Endothelial cell of umbilical vein (primary cell): Measurements from ENCODE around the gene POU6F1. TPM values are rescaled to one million over a fixed set of nuclear protein-coding genes. Genes with fewer than 3 reads are reported as not detected.

Source experiments
- BruUV-seq: library from RNA; stranded (reverse); fragments of 400-500 nt; replicated peaks from 2 replicates; lab custom pipeline; 2021; lab: Mats Ljungman, UMichigan
- CTCF ChIA-PET: fragments of 300-600, 350-600 bp; sonication (Branson Sonifier 250); formaldehyde crosslinking; loops from one replicate; lab custom pipeline; 2021; ENCODE audit warnings: antibody characterized with exemption, inconsistent platforms; lab: Charles Lee
- POLR2A ChIA-PET: fragments of 300-600, 350-600 bp; sonication (Branson Sonifier 250); formaldehyde crosslinking; loops from one replicate; lab custom pipeline; 2021; ENCODE audit warnings: antibody characterized with exemption, inconsistent platforms; lab: Charles Lee
- DNase-seq: peaks from one replicate; pipeline ENCODE4 v3.0.0-alpha.2; 2011; ENCODE audit warnings: low read depth, low spot score
- FAIRE-seq: peaks from 2 replicates; lab custom pipeline; 2011; peaks lifted over from hg19 to GRCh38; lab: Jason Lieb, UNC
- H2AFZ ChIP-seq: 2 replicates; pipeline ENCODE4 v1.6.0; 2012; ENCODE audit warnings: low read depth, low read length, control low read depth, inconsistent platforms
- H3K27ac ChIP-seq: 2 replicates; pipeline ENCODE4 v1.5.1; 2011; ENCODE audit warnings: low read depth, mild to moderate bottlenecking, control low read depth, low read length, moderate library complexity; ENCODE audit not compliant: insufficient read depth
- H3K27me3 ChIP-seq, 2 experiments: 2 replicates each; pipeline versions ENCODE4 v1.6.0 to v1.6.1; 2011; ENCODE audit warnings: low read length in 2 of 2, mixed read lengths in 1 of 2; ENCODE audit not compliant: control insufficient read depth in 2 of 2, insufficient read depth in 2 of 2
- H3K36me3 ChIP-seq, 2 experiments: 2 replicates in 1 of 2; 3 replicates in 1 of 2; pipeline ENCODE4 v1.5.1; 2011; ENCODE audit warnings: low read length in 2 of 2, mild to moderate bottlenecking in 1 of 2, moderate library complexity in 1 of 2; ENCODE audit not compliant: control insufficient read depth in 2 of 2, insufficient read depth in 2 of 2; ENCODE audit errors: extremely low read depth in 1 of 2
- H3K4me1 ChIP-seq: 3 replicates; pipeline ENCODE4 v1.5.1; 2011; ENCODE audit warnings: mild to moderate bottlenecking, low read length; ENCODE audit not compliant: control insufficient read depth, insufficient read depth; ENCODE audit errors: extremely low read depth
- H3K4me2 ChIP-seq: 2 replicates; pipeline ENCODE4 v1.6.1; 2011; ENCODE audit warnings: low read length, control low read depth, mixed read lengths; ENCODE audit not compliant: insufficient read depth
- H3K4me3 ChIP-seq, 3 experiments: fragments of 200-600 bp in 1 of 3; sonication (generic), shearing (Covaris generic) in 1 of 3; replicated peaks in 1 of 3; 2 replicates each; pipeline ENCODE4 v1.5.1; 2011 to 2016; ENCODE audit warnings: control low read depth in 3 of 3, low read length in 3 of 3, mild to moderate bottlenecking in 2 of 3, inconsistent platforms in 1 of 3, low read depth in 1 of 3, moderate library complexity in 1 of 3; ENCODE audit not compliant: insufficient read depth in 1 of 3
- H3K79me2 ChIP-seq: 2 replicates; pipeline ENCODE4 v1.6.0; 2012; ENCODE audit warnings: low read length, inconsistent platforms; ENCODE audit not compliant: control insufficient read depth, insufficient read depth
- H3K9ac ChIP-seq: replicated peaks from 2 replicates; pipeline ENCODE3; 2011; ENCODE audit warnings: low read length, control low read depth; ENCODE audit not compliant: insufficient read depth; ENCODE audit errors: extremely low read depth
- H3K9me1 ChIP-seq: replicated peaks from 3 replicates; pipeline ENCODE4 v1.6.0; 2011; ENCODE audit warnings: mild to moderate bottlenecking, low read length; ENCODE audit not compliant: control insufficient read depth, insufficient read depth; ENCODE audit errors: extremely low read depth
- H3K9me3 ChIP-seq: replicated peaks from 2 replicates; pipeline ENCODE4 v1.5.1; 2012; ENCODE audit warnings: low read length, inconsistent platforms; ENCODE audit not compliant: control insufficient read depth, insufficient read depth
- H4K20me1 ChIP-seq: replicated peaks from 2 replicates; pipeline ENCODE3; 2011; ENCODE audit warnings: mild to moderate bottlenecking, low read length; ENCODE audit not compliant: control insufficient read depth, insufficient read depth; ENCODE audit errors: extremely low read depth
- CTCF ChIP-seq, 2 donors: IDR thresholded peaks; 1 replicate in 1 of 2; 2 replicates in 1 of 2; pipeline ENCODE4 v1.5.1; 2011; ENCODE audit warnings: low read length in 2 of 2, mild to moderate bottlenecking in 2 of 2, moderate library complexity in 2 of 2, control low read depth in 1 of 2, inconsistent platforms in 1 of 2, low read depth in 1 of 2; ENCODE audit not compliant: insufficient read depth in 1 of 2; ENCODE audit errors: extremely low read depth in 1 of 2
- EZH2 ChIP-seq: IDR thresholded peaks from 2 replicates; pipeline ENCODE4 v1.6.1; 2012; ENCODE audit warnings: borderline replicate concordance, low read depth, mild to moderate bottlenecking, moderate library complexity, low read length, inconsistent platforms; ENCODE audit not compliant: severe bottlenecking
- FOS ChIP-seq: IDR thresholded peaks from 2 replicates; pipeline ENCODE4 v1.6.1; 2011; ENCODE audit warnings: mild to moderate bottlenecking, low read length, moderate library complexity, borderline replicate concordance; ENCODE audit not compliant: insufficient read depth
- GATA2 ChIP-seq: IDR thresholded peaks from 2 replicates; pipeline ENCODE4 v1.7.0; 2011; ENCODE audit warnings: low read depth, mild to moderate bottlenecking, moderate library complexity, mixed read lengths, low read length; ENCODE audit not compliant: insufficient read length, insufficient read depth
- JUN ChIP-seq: IDR thresholded peaks from 2 replicates; pipeline ENCODE4 v1.6.1; 2011; ENCODE audit warnings: borderline replicate concordance, low read depth; ENCODE audit not compliant: insufficient read length, insufficient read depth
- MAX ChIP-seq: IDR thresholded peaks from 2 replicates; pipeline ENCODE4 v1.6.1; 2011; ENCODE audit not compliant: insufficient read depth, insufficient read length
- MYC ChIP-seq: IDR thresholded peaks from one replicate; pipeline ENCODE4 v1.6.1; 2011; ENCODE audit warnings: mild to moderate bottlenecking, low read depth, low read length
- POLR2A ChIP-seq: IDR thresholded peaks from 2 replicates; pipeline ENCODE4 v1.6.1; 2012; ENCODE audit warnings: low read depth, mild to moderate bottlenecking, control low read depth, low read length
- POLR2AphosphoS5 ChIP-seq: IDR thresholded peaks from 2 replicates; pipeline ENCODE4 v1.6.1; 2012; ENCODE audit warnings: low read depth, mild to moderate bottlenecking, control low read depth, low read length, moderate library complexity; ENCODE audit not compliant: insufficient read depth
- dilution Hi-C: fragments of 300-500 bp; cut with MboI; formaldehyde crosslinking; loops from one replicate; pipeline ENCODE4 v1.15.0; 2019; ENCODE audit warnings: low sequenced_read_pairs; ENCODE audit not compliant: extremely low pct_ligation_motif_present
- intact Hi-C: fragments of 100-400 bp; cut with micrococcal nuclease; formaldehyde crosslinking; loops from one replicate; pipeline ENCODE4 v1.10.0; 2022
- polyA plus RNA-seq, 4 experiments: library from polyadenylated mRNA; depleted of rRNA in 3 of 4; stranded (reverse) in 3 of 4; unstranded in 1 of 4; fragments of >200 nt; gene quantifications; 2 replicates each; pipeline versions ENCODE4 v1.2.1 to v1.2.3, GENCODE V29; 2011 to 2012; ENCODE audit warnings: missing spikeins in 1 of 4
- total RNA-seq: library from RNA; stranded (reverse); gene quantifications from 2 replicates; pipeline ENCODE4 v1.2.3, GENCODE V29; 2021

The POU6F1 gene
- total and polyA plus RNA-seq, 2 donors (not counting 3 experiments of a cell fraction or from before 2014, with no cell fraction given), result 5.4 to 14.4 TPM

GRCh38 chr12:51195841-51196240 lies 22.0 kb downstream of the POU6F1 start:
- dilution Hi-C loops, result no loop called here
- Histone ChIP-seq H3K4me3 (no peak overlapping the region), H3K9ac (no peak overlapping the region), H3K27ac (no peak overlapping the region), H3K4me1 (no peaks in the 10 kb centered on the region), H3K9me3 (no peaks in the 10 kb centered on the region), H3K79me2 (no peaks in the 10 kb centered on the region), H4K20me1 (no peaks in the 10 kb centered on the region), H3K36me3 (no peaks in the 10 kb centered on the region), H3K9me1 (no peaks in the 10 kb centered on the region), H2AFZ (no peak overlapping the region), H3K4me2 (no peak overlapping the region), H3K27me3 (no peaks in the 10 kb centered on the region)
- no TSS peak for BruUV-seq
- no peak for TF ChIP-seq CTCF (IDR thresholded peaks at IDR 0.05; ENCODE audit: extremely low read depth in 1 of 2, insufficient read depth in 1 of 2, low read depth in 1 of 2, low read length in 2 of 2)
- no peak for TF ChIP-seq GATA2
- no peak for TF ChIP-seq EZH2
- TF ChIP-seq POLR2AphosphoS5, result no peak
- no peak for TF ChIP-seq MYC
- no peak for TF ChIP-seq FOS
- no peak for TF ChIP-seq POLR2A
- TF ChIP-seq MAX, result no peak
- TF ChIP-seq JUN, result no peak
- intact Hi-C loops, result no loop called here
- CTCF ChIA-PET, result interaction anchor here (0.8 to 1.3 kb wide), 2 partner anchors 22 to 57 kb away, joined by 3 to 4 read pairs; partner anchors contain the start of gene POU6F1
- POLR2A ChIA-PET, result no interaction called here
- FAIRE-seq (no peak), DNase-seq (no peak)
